ENCODE data around the gene SLC8B1.

The SLC8B1 gene

DNA sequence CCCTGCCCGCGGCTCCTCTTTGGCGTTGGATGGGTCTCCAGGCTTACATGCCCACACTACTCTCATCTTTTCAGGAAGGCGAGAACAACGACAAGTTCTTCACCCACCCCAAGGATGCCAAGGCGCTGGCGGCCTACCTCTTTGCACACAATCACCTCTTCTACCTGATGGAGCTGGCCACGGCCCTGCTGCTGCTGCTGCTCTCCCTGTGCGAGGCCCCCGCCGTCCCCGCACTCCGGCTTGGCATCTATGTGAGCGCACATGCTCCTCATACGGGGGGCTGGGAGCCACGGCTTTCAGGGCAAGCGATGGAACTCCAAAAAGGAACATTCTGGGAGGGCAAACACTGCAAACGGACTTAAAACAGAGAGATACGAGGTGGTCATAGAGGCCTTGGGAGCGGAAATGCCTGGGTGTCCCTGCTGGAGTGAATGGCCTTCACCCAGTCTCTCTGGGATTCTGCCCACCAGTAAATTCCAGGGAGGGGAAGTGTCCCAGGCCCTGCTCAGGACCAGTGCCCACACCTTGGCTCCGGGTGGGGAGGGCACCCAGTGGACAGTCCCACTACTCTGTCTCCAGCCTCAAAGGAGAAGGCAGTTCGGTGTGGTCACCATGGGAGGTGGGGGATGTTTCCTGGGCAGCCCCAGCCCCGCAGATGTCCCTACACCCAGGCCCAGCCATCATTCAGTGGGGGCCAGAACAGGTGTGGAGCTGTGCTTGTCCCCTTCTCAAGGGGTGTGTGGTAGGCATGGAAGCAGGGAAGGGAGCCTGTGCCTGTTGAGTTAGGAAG, 68.6 kb downstream of the SLC8B1 start:
- no peak for DNase-seq

- DNase-seq, result no peak
Observed at GRCh38 chr12:113263431-113263963, 71.4 kb downstream of the SLC8B1 start.

DNA sequence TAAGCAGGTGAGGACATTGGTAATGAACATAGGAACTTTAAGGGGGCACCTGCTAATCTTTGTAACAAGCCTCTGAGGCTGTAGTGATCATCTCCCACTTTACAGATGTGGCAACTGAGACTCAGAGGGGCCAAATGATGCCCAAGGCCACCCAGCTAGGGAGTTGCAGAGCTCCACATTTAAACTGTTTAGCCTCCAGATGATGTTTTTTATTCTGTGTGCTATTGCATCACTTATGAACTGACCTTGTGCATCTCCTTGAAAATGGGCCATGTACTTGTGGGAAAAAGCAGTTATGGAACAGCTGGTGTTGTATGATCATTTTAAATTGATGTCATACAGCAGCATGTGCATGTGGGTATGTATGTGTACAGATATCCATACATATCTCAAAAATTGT, 72.2 kb downstream of the SLC8B1 start:
- no peak for DNase-seq

DNA sequence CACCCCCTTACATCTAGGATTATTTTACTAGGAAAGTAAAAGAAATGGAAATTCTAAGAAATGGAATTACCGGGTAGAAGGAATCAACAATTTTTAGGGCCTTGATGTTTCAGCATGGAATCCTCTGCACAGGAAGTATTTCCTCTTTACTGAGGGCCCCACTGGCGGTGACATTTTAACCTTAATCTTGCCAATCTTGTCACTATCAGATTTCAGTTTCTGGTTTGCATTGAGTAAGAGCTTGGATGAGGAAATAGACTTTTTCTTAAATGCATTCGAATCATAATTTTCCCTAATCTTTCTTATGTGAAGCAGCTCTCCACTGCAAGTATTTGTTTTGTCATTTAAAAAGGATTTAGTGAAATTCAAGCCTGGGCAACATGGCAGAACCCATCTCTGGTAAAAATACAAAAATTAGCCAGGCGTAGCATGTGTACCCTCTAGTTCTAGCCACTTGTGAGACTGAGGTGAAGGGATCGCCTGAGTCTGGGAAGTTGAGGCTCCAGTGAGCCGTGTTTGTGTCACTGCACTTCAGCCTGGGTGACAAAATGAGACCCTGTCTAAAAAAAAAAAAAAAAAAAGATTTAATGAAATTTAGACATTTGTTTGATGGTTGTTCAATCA, 73.0 kb downstream of the SLC8B1 start:
- no peak for DNase-seq

- DNase-seq, result no peak
Observed at GRCh38 chr12:113260636-113261300, 74.1 kb downstream of the SLC8B1 start.

DNA sequence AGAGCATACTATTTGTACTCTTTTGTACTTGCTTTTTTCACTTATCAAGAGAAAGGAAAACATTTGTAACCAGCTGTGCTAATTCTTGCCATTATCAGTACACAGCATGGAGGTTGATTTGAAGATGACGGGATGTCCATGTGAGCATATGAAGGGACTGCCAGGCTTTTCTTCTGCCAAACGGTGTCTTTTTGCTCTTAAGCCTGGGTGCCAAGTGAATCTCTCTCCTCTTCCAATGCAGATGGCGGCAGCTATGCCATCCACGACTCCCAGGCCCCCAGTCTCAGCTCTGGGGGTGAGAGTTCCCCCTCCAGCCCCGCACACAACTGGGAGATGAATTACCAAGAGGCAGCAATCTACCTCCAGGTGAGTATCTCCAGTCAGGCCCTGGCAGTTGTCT, 74.8 kb downstream of the SLC8B1 start:
- DNase-seq, result no peak

DNA sequence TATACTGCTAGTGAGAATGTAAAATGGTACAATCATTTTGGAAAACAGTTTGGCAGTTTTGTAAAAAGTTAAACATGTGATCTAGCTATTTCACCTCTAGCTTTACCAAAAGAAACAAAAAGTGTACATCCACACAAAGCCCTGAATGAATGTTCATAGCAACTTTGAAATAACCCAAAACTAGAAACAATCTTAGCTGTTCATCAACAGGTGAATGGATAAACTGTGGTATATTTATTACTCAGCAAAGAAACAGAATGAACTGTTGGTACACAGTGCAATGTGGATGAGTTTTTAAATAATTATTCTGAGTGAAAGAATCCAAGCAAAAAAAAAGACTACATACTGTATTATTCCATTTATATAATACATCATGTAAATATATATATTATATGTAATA, 77.3 kb downstream of the SLC8B1 start:
- no peak for DNase-seq

DNA sequence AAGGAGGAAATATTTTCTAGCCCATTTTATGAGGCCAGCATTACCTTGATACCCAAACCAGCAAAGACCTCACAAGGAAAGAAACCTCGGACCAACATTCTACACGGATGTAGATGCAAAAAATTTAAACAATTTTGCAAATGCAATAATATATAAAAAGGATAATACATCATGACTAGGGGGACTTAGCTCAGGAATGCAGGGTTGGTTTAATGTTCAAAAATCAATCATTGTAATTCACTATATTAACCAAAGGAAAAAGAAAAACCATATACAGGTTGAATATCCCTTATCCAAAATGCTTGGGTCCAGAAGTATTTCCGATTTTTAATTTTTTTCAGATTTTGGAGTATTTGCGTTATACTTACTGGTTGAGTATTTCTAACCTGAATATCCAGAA, 80.6 kb downstream of the SLC8B1 start:
- DNase-seq, result no peak

DNA sequence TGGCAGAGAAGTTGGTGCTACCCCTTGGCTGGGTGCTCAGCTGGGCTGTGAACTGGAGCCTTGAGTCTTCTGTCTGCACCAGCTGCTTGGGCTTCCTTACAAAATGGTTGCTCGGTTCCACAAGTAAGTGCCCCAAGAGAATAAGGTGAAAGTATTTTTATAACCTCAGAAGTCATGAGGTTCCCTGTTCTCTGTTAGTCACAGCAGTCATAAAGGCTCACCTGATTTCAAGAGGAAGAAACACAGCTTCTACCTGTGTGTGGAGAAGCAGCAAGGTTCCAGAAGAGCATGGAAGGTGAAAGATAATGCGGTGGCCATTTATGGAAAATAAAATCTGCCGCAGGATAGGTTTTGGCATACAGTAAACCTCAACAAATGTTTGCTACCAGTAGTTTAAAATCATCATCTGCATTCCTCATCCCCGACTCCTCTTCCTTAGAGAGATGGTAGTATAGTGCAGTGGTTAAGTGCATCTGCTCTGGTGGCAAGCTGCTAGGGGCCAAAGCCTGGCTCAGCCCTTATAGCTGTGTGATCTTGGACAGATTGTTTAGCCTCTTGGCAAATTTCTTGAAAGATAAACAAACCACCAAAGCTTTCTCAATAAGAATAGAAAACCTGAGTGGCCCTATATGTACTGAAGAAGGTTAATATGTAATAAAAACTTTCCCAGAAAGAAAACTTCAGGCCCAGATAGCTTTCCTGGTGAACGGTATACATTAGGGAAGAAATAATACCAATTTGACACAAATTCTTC, 81.2 kb downstream of the SLC8B1 start:
- DNase-seq, result no peak

GRCh38 chr12:113252494-113252893, 82.4 kb downstream of the SLC8B1 start:
- DNase-seq, result no peak

DNA sequence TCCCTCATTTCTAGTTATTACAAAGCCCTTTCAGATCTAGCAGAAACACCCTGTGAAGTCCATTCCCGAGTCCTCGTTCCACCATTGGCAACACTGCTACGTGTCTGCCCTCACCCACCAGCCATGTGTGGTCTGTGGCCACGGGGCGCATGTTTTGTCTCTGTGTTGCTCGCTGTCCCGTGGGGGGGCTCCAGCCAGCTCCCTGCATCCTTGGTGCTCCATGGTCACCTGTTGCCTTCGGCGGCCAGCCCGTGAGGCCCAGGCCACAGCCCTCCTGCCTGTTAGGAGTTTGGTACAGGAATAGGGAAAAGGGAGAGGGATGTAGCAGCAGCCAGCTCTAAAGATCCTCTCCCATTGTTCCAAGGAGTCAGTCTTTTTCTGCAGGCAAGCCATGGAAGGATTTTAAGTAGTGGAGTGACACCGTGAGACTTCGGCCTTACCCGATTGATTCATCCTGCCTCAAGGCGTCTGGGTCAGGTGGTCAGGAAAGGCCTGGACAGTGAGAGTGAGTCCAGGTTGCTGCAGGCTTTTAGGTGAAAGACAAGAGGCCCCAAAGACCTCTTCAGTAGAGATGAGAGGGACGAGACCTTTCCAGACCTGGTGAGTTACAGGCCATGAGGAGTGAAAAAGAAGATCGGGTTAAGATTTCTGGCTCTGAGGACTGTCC, 83.4 kb downstream of the SLC8B1 start:
- DNase-seq, result no peak

DNA sequence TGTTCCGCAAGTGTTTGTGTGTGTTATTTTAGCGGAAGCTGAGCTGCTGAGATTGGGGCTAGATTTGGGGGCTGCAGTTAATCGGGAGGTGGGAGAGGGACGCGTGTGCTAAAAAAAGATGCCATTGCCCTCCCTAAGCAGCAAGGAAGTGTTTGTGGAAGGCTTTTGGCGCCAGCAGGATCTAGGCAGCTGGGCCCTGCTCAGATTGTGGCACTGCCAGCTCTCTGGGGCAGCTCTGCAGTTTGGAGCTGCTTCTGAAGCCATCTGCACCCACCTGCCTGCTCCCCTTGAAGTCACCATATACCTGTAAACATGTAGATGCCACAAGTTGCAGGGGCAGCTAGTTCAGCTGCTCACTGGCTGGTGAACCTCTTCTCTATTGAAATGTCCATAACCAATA, 84.9 kb downstream of the SLC8B1 start:
- no peak for DNase-seq

- DNase-seq, result no peak
Observed at GRCh38 chr12:113249546-113249945, 85.4 kb downstream of the SLC8B1 start.

DNA sequence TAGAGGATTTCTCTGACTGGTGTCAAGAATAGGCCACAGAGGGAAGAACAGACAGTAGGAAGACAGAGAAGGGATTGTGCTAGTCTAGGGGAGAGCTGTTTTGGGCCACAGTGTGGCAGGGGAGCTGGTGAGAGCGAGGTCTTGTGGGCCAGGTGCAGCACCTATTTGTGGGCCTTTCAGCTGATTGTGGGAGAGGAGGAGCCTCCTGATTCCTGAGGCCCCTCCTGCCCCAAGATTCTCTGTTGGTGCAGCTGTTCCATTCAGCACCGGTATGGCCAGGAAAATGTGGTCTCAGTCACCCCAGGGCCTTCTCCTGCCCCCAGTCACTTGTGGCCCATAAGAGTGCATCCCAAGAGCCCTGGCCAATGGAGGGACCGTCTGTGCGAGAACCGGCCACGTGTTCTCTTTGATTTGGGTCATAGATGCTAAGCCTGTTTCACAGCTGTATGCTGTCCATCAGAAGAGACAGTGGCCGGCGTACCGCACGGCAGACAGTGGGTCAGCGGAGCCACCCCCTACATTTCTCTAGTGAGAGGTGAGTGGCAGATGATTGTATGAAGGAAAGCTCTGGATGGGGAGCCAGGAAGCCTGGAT, 86.0 kb downstream of the SLC8B1 start:
- no peak for DNase-seq
